Activated T-helper 1 cell treated with anti-CD3 and anti-CD28 coated beads, Interleukin-2, amount 50 U/mL, for 16 hours (primary cell): ENCODE measurements around the gene CDHR3.
A peak's percentile ranks its signal among the peaks of the same experiment; 100 is the strongest.

Experiments used
- DNase-seq, 2 donors: peaks; one replicate each; pipeline ENCODE4 v3.0.0-alpha.2; 2020; ENCODE audit warnings: low read depth in 1 of 2, low spot score in 1 of 2

Gene CDHR3

DNA sequence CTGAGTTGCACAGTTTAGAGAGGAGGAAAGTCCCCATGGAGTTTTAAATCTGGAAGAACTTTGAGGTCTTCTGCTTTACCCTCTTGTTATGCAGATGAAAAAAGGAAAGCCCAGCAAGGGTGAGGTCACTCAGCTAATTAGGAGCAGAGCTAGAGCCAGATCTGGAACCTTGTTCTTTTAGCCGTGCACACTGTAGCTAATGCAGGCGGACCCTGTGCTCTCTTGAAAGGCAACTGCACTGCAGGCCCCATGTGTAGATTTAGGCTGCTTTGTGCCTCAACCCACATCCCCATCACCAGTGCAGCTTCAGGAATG lies 85.6 kb downstream of the CDHR3 start:
- no peak for DNase-seq

DNA sequence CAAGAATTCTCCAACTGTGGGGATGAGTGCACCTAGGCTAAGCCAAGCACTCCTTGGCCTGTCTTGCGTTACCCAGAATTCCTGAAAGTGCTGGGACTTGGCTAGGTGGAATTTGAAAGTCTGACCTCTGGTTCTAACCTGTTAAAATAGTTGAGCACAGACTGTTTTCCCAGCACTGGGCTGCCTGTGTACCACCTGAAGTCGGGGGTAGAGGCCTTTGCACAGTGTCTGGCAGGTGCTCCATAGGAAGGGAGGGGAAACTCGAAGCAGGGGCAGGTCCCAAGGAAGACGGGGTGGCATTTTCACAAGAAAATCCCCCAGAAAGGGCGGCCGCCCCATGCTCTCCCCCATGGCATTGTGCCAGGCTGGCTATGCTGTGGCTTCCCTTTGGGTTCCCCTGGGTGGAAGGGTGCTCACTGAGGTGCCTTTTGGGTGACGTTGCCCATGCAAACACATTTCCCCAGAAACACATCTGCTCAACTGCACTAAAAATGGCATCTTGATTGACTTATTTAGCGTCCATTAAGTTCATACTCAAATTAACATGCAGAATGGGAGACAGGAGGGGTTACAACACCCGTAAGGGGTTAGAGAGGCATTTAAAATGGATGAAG lies 86.2 kb downstream of the CDHR3 start:
- DNase-seq = no peak

DNA sequence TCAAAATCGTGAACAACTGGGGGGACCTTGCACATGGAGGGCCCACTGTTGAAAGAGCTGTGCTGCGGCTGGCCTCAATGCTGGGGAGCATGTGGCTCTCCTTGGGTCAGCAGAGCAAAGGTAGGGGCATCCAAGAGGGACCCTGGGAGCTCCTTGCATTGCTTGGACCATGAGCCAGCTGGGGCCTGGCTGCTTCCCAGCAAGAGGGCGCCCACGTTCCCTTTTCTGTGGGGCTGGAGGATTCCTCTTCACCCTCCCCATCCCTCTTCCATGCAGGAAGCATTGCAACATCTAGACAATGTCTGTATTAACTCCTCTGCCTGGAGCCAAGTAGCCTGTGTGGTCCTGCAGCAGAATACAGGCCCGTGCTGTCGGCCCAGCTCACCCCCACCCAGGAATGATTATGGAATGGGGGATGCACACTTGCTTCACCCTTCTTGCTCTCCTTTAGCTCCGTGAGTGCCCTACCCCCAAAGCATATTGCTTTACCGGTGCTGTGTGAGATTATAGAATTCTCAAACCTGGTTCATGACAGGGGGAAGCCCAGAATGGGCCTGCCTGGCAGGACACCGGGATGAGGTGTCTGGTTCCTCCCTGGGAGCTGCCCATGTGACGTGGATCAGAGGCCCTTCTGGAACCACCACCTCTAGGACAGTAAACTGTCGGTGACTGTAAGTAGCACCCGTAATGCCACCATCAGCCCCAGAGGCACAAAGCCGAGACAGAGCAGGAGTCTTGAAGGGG lies 87.1 kb downstream of the CDHR3 start:
- DNase-seq = no peak

DNA sequence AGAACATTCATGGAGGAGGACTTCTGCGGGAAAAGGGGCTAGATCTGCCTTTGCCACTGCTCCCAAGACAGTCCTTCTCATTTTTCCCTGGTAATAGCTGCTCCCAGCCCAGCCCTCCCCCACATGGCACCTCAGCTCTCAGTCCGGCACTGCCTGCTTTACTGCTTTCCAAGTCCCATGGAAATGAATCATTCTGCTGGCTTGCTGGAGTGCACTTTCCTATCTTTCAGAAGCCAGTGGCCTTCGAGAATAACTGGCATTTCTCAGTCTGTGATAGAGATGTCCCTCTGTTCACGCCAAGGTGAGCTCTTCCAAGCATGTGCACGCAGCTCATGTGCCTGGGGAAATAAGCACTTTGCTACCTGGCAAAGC lies 87.7 kb downstream of the CDHR3 start:
- no peak for DNase-seq

DNA sequence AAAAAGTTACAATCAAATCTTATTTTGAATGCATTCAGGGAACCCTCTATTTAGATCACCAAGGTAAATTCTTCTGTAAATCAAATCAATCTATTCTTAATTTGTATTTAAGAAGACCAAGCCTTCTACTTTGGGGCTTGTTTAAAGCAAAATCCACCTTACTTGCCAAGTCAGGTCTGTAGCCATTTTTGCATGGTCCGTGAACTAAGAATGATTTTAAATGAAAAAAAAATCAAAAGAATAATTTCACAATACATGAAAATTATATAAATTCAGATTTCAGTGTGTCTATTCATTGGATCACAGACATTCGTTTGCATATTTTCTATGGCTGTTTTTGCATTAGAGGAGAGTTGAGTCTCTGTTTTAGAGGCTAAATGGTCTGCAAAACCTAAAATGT lies 89.6 kb downstream of the CDHR3 start:
- no peak for DNase-seq

DNA sequence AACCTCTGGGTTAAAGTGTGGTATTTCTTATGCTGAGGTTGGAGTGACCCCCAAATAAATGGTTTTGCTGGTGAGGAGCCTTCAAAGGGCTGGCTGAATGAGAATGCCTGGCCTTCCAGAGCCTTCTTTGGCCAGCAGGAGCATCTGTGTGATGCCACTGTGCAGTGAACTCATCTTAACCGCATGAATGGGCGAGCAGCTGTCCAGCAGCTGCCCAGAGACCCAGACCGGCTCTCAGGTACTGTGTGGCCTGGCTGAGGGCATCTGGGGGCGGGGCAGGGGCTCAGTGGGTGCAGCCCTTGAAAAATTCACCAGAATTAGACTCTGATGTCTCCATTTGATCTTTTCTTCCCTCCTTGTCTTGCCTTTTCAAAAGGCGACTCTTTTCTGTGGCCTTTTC lies 90.0 kb downstream of the CDHR3 start:
- DNase-seq = no peak

DNA sequence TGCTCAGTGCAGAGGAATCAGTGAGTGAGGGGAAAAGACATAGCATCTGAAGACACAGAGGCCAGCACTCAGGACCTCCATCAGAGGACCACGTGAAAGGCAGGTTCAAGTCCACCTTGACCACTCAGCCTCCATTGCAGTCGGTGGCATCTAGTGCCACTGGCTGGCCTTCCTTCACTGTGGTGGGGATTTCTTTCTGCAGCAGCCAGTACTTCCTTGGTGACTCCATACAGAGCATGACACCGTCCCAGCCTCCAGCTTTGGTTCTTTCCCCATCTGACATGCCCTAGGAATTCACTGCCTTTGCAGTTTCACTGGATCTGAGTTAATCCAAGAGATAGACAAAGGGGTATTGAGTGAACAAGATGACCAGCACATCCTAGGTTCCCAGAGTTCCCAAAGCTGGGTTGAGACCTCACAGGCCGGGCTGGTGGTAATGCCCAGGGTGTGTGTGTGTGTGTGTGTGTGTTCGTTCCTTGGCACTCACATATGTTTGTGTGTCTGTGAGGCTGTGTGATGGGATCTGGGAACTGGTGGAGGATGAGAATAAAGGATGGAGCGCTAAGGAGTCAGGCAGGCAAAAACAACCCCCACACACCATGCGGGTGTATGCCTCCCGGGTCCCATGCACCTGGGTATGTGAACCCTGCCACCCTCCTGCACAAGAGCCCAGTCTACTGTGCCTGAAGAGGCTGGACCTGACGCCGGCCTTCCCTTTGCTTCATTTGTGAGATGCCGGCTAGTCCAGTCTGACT lies 91.3 kb downstream of the CDHR3 start:
- no peak for DNase-seq

DNA sequence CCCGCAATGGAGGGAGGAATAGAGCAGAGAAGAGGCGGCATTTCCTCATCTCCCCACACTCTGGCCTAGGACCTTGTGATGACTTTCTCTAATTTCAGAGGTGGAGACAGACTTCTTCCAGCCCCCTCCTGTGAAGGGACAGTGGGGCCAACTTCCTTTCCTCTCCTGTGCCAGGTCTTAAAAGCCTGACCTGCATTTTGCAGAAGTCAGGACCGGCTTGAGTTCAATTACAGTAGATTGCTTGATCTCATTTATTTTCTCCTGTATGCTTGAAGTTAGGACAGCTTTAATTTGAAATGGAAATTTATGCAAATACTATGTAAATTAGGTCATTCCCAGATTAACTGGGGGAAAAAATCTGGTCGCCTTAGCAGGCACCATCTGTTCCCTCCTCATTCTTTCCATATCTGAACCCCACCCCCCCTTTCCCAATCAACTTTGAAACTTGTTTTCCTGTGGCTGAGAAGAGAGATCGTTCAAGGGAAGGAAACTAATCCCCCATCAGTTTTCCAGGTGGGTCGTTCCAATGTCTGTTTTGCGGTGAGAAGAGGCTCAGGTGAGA lies 92.0 kb downstream of the CDHR3 start:
- no peak for DNase-seq

DNA sequence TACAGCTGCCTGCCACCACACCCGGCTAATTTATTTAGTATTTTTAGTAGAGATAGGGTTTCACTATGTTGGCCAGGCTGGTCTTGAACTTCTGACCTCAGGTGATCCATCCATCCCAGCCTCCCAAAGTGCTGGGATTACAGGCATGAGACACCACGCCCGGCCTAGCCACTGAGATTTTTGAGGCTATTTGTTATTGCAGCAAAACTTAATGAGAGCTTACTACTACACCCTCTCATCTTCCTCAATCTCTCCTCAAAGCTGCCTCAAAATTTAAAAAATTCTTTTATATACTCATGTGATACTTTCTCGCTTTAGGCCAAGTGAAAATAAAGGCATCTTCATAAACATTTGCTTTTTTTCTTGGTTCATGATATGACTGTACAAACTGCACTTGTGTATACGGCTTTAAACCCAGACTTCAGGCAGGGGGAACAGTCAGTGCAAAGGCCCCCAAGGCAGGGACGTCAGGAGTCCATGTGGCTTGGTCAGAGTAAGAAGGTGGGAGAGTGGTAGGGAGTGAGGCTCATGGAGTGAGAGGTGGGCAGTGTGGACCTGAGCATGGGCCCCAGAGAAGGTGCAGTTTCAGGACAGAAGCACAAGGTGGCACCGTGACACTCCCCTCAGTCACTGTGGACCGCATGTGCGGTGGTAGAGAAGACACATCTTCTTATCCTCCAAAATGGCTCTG lies 93.6 kb downstream of the CDHR3 start:
- peak; percentile 35 to 44 for DNase-seq

DNA sequence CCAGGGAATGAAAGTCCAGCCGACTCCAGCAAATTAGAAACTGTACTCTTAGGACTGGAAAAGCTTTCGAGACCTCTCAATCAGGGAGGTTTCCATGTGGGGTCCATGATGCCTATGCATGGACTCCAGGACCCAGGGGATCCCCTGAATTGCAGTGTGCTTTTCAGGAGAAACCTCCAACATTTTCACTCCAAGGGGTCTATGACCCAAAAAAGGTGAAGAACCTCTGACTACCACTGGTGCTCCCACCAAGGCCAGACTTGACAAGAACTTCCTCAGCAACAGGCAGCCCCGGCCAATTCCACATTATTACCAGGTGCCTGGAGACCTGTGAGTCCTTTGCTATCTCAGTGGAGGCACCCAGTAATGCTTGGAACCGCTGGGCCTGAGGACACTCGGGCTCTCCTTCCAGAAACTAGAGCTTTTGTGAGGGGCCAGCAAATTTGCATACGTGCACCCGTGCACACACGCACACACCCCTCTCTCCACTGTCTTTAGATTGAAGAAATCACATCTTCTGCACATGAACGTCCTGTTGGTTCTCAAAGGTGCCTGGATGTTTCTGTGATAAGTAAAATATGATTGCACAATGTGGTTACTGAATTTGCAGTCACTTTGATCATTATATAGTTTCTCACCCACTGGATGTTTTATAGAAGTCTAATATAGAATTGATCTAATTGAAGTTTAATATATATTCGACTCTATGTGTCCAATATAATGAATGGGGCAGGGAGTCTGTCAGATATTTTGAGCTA lies 94.3 kb downstream of the CDHR3 start:
- no peak for DNase-seq

DNA sequence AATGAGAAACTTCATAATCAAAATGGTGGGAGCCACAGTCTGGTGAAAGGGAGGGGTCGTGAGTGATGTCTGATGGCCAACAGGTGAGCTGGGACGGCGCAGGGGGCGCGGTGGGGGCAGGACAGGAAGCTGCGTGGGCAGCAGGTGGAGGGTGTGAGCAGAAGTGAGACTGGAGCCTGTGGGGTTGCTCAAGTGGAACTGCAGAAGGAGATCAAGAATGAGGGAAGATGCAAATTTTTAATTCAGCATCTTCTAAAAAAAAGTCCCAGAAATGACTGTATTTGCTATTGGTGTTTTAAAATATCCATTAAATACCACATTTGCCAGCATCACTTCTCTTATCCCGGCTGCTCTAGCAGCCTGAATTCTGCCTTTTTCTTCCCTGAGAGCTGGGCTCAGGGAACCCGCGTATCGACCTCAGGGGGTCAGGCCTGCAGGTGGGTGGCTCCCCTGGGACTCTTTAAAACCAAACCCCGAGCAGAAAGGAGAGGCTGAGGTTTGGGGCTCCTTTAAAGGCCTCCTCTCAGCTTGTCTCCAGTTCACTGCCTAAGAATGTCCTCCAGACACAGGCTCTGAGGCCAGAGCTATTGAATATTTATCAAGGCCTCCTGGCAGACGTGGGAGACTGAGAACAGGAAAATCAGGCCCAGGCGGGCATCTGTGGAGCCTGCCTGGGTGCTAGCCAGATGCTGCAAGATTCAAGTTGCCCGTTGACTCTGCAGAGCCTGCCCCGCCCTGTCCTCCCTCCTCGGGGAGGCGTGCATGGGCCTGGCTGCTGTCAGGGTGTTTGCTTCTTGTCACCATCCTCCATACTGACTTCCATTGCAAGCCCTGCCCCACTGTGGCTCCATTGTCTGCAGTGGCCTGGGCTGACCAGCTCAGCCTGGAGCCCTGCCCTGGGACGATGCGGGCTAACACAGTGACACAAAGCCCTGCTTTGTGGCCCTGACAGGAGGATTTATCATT lies 95.2 kb downstream of the CDHR3 start:
- DNase-seq = no peak

DNA sequence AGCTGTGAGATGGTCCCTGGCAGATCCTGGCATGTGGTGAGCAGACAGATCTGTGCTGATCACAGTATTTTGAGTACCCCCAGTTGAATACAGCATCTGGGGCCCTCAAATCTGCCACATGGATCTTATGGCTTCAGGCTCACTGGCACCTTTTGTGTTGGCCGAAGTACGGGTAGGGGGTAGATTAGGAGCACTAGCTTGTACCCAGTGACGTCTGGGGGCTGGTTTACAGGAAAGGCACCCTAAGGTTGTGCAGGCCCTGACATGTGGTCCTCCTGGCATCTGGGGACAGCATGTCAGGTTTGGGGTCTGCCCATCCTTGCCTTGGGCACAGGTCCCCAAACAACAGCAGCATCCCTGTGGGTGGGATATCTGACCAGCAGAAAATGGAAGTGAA lies 95.9 kb downstream of the CDHR3 start:
- DNase-seq = no peak

DNA sequence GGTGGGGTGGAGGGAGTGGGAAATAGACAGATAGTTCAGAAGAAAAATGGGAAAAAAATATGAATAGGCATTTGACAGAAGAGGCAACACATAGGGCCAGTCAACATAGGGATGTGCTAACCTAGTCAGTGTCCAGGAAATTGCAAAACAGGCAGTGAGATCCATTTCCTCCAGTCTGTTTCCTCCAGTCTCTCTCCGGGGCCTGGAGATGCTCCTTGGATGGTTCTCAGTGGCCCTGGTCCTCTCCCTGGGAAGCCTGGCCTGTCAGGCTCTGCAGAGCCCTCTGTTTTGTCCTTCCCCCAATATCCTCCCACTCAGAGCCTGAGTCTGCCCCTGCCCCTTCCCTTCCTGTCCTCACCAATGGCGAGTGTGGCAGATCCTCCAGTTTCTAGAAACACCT lies 96.5 kb downstream of the CDHR3 start:
- no peak for DNase-seq

DNA sequence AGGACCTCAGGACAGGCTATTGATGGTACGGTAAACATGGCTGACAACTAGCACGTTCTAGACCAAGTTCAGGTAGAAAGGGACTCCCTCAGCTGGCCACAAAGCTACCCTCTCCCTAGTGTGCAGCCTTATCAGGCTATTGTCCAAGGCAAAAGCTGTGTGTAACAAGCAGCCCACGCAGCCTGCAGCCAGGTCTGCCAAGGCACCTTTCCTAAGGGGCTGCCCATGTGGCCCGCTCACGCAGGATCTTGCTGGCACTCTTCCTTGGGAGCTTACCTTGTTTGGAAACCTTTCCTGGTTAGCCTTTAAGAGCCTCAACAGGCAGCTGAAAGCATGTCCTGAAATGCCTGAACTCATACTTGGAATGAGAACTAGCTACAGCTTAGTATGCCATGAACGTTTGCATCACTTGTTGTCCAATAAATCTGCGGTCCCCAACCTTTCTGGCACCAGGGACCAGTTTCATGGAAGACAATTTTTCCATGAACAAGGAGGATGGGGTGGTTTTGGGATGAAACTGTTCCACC lies 97.4 kb downstream of the CDHR3 start:
- DNase-seq = no peak

DNA sequence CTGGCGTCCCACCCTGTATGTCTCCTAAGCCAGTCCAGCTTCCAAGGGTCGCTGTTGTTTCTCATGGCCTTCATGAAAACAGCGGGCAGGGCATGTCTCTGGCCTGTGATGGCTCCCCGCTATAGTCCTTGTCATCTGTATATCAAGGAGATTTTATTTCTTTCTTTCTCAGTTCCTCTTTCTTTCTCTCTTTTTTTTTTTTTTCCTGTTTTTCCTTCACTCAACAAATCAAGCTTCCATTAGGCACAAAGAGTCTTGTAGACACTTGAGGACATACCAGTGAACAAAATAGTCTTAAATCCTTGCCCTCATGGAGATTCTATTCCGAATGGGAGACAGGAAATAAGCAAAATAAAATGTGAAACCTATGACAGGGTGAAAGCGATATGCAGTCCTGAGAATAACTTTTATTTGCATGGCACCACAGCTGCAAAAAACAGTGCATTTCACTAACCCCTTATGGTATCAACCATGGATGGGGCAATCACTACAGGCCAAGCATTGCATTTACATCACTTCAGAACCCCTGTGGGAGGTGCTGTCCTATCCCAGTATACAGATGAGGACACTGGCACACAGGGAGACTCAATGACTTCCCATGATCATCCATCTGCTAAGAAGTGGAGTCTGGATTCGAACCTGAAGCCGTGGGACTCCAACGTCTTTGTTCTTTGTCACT lies 98.4 kb downstream of the CDHR3 start:
- DNase-seq = no peak

DNA sequence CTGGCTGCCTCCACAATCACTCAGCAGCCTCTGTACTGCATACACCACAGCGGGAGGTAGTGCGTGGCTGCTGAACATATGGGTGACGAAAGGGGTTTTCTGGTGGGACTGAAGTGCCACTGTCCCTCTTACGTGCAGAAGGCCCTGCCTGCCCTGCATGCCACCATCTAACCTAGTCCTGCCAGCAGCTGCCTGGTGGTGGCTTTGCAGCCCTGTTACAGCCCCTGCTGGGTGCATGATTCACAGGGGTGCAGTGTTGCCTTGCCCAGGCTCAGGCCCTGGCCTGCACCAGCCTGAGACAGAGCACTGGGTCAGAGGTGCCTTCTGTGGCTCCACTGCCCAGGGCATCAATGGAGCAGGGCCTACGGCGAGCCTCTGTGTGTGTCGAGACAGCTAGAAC lies 98.9 kb downstream of the CDHR3 start:
- DNase-seq = no peak

DNA sequence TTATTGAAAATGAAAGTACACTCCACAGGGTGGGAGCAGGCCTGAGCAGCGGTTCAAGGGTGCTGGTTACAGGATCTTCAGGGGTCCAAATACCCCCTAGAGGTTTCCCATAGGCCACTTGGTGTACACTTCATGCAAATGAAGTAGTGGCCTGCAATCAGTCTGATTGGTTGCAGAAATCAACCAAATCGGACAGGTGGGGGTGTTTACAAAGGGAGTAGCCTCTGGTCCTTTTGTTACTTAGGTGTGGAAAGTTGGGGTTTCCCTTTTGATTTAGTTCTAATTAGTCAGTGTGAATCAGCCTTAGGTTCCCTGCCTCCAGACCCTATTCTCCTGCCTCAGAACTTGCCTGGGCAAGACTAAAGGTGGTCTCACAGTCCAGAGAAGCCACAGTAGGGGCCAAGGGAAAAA lies 99.5 kb downstream of the CDHR3 start:
- no peak for DNase-seq

DNA sequence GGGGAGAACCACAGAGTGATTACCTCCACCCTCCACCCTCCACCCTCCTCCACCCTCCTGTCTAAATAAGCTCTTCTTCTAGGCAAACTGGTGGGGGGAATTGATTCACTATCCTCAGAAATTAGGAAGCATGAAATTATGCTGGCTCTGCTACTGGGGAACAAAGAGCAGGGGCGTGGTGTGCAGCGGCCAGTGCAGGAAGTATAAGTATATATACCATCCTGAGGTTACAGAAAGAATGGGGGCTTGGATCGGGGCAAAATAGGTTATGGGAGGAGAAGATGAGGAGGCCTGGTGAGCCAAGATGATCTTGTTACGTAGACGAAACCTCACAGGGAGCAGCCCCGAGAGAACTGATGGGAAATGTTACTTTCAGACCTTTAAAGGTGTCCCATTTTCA lies 100.0 kb downstream of the CDHR3 start:
- no peak for DNase-seq

DNA sequence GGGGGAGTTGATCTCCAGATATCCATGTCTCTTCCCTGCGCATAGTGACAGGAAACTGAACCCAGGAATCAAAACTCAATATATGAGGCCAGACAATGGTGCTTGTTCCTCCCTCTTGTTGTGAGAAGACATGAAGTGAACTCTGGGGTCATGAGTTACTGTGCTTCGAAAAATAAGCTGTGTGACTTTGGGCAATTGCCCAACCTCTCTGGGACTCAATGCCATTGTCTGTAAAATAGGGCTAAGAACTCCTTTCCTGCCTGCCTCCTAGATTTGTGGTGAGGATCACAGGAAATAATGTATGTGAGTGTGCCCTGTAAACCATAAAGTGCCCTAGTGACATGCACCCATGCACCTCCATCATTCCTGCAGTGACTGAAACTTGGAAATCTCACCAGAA lies 100.6 kb downstream of the CDHR3 start:
- no peak for DNase-seq
